ENCODE data around the gene ZNF783.

DNA sequence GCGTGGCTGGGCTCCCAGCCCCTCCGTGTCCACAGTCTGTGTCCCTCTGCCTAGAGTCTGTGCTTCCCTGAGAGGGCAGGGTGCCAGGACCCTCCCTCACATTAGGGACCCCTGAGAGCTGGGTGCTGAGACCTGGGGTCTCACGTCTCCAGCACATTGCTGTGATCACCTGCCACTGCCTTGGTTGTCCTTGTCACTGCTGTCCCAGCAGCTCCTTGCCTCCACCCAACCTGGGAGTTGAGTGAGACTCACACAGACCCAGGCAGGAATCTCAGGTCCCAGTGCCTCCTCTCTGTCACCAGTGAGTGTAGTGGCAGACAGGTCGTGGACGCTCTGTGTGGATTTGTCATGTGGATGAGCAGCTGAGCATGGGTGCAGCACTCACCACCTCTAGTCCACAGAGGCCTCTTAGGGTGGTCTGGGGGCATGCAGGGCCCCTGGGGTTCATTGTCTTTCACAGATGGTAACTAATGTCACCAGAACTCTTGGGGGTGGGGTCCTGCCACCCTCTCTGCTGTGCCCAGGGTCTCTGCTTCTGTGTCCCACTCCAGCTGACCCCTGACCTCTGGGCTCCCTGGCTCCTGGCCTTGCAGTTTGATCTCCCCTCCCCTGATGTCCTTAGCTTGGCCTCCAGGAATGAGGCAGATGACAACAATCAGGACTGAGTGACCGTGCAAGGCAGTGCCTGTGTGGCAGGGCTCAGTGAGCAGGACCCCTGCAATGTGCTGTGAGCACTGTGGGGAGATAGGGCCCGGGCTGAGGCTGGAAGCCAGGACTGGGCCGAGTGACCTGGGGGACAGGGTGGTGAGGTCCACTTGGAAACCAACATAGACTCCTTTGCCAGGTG lies 18.9 kb downstream of the ZNF783 start:
- TF ChIP-seq HDGF (IDR thresholded peaks at IDR 0.05; ENCODE audit: borderline replicate concordance) (no peak), ELF4 (IDR thresholded peaks at IDR 0.05) (no peak), SP1 (IDR thresholded peaks at IDR 0.05) (no peak), NFRKB (IDR thresholded peaks at IDR 0.05) (no peak), BHLHE40 (IDR thresholded peaks at IDR 0.05; ENCODE audit: borderline replicate concordance) (no peak), FOXA1 (IDR thresholded peaks at IDR 0.05) (no peak), ARNT (IDR thresholded peaks at IDR 0.05) (no peak), SUZ12 (IDR thresholded peaks at IDR 0.05) (no peak), FOXM1 (IDR thresholded peaks at IDR 0.05; ENCODE audit: borderline replicate concordance) (no peak), TARDBP (IDR thresholded peaks at IDR 0.05) (no peak), FOXK2 (IDR thresholded peaks at IDR 0.05) (no peak), L3MBTL2 (conservative IDR thresholded peaks at IDR 0.05) (no peak)
- TF ChIP-seq, protein P1, sequence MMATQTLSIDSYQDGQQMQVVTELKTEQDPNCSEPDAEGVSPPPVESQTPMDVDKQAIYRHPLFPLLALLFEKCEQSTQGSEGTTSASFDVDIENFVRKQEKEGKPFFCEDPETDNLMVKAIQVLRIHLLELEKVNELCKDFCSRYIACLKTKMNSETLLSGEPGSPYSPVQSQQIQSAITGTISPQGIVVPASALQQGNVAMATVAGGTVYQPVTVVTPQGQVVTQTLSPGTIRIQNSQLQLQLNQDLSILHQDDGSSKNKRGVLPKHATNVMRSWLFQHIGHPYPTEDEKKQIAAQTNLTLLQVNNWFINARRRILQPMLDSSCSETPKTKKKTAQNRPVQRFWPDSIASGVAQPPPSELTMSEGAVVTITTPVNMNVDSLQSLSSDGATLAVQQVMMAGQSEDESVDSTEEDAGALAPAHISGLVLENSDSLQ (IDR thresholded peaks at IDR 0.05): no peak

Measured in HEK293T (cell line).